Pancreas (tissue), 10 donors: ENCODE results near the gene VAV2. TPM values are rescaled to one million over a fixed set of nuclear protein-coding genes. Genes with fewer than 3 reads are reported as not detected.

ENCODE experiments used
- ATAC-seq, 4 donors: fragments of 200-7000 bp; cut with Tn5 transposase; one replicate each; pipeline versions ENCODE4 v1.8.0 to v1.9.1; 2020; ENCODE audit warnings: mild to moderate bottlenecking in 4 of 4, moderate library complexity in 4 of 4
- DNase-seq, 6 donors: peaks; one replicate each; pipeline ENCODE4 v3.0.0-alpha.2; 2020
- FAIRE-seq: peaks from 2 replicates; lab custom pipeline; 2012; peaks lifted over from hg19 to GRCh38; lab: Jason Lieb, UNC
- H3K27ac ChIP-seq, 4 donors: fragments of 200-600 bp; sonication (generic); 1 replicate in 3 of 4; 2 replicates in 1 of 4; pipeline versions ENCODE4 v1.5.0 to v1.8.0; 2020
- H3K27me3 ChIP-seq, 4 donors: fragments of 200-600 bp; one replicate each; pipeline ENCODE4 v1.8.0; 2021
- H3K36me3 ChIP-seq, 3 donors: fragments of 200-600 bp; sonication (generic) in 1 of 3; one replicate each; pipeline versions ENCODE4 v1.5.0 to v1.8.0; 2020 to 2021
- H3K4me1 ChIP-seq, 3 donors: fragments of 200-600 bp; one replicate each; pipeline ENCODE4 v1.8.0; 2021
- H3K4me3 ChIP-seq, 4 donors: fragments of 200-600 bp; sonication (generic) in 2 of 4; one replicate each; pipeline versions ENCODE4 v1.5.0 to v1.8.0; 2020 to 2021
- H3K9me3 ChIP-seq, 4 donors: fragments of 200-600 bp; one replicate each; pipeline ENCODE4 v1.8.0; 2021
- WGBS, 2 donors: extraction: QIAGEN DNeasy Blood & Tissue Kit; methylation state at CpG; one replicate each; pipeline ENCODE4 v1.1.7; 2013; 5-methylcytosine and 5-hydroxymethylcytosine counted together
- intact Hi-C, 3 donors: fragments of 100-400 bp; cut with DNase I; formaldehyde crosslinking; loops; one replicate each; pipeline versions ENCODE4 v1.11.1 to v1.14.2; 2022
- polyA plus RNA-seq, 2 donors: library from polyadenylated mRNA; stranded (reverse); fragments of 200-250 nt; gene quantifications; one replicate each; pipeline ENCODE4 v1.2.3, GENCODE V29; 2013
- total RNA-seq, 6 donors: library from RNA; stranded (reverse); fragmentation: NEBNext Ultra II Directional in 4 of 6; extraction: Animal tissue kit (Norgen Biotek cat#: 25700) in 4 of 6; gene quantifications; one replicate each; pipeline versions ENCODE4 v1.2.1 to v1.2.4, GENCODE V29; 2021 to 2023
- TF ChIP-seq, protein P1 (sequence below), 4 donors: fragments of 200-600 bp; sonication (generic) in 3 of 4; IDR thresholded peaks; one replicate each; pipeline versions ENCODE4 v1.5.0 to v1.8.0; 2021; ENCODE audit warnings: antibody characterized with exemption in 4 of 4
- donor health status: healthy with polysubstance abuse.
- donor health status: DM: no; HTN: no; CAD: no; lungs with moderate emphysema.
- donor health status: DM: no; HTN: no; CAD: no.
- donor health status: control.
- donor health status: control.
- donor health status: Bipolar disorder and iron deficiency.
- donor health status: DM: yes; HTN: yes; CAD: no.
- donor health status: DM: no; HTN: no; CAD: no.
- donor health status: DM: no; HTN: no; CAD: no.
- donor health status: DM: yes; HTN: yes; CAD: no.

The VAV2 gene
- total and polyA plus RNA-seq, 8 donors, result 20.5 to 41.0 (median 33.6) TPM

DNA sequence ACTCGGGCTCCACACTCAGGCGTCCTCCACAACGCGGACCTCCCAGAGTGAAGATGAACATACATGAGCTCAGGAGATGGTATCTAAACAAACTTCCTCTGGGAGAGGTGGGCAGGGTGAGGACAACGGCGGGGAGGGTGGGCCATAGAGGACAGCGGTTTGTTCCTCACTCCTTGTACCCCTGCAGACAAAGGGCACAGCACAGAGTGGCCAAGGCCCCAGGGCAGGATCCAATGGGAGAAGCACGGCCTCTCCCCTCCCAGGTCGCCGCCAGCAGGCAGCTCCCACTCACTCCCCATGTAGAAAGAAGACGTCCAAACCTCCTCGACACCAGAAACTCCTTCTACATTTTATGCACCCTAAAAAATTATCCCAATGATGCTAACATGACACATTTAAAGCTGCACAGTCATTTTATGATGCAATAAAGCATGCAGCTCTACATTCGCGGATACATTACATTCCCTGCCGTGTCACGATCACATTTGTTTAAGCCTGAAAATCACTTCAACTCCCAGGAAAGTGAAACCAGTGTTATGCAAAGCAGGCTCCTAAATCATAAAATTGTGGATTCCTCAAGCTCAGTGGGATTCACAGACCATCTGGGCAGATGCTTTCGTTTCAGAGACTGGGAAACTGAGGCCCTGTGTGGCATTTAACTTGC, 166.4 kb downstream of the VAV2 start:
- TF ChIP-seq, protein P1, sequence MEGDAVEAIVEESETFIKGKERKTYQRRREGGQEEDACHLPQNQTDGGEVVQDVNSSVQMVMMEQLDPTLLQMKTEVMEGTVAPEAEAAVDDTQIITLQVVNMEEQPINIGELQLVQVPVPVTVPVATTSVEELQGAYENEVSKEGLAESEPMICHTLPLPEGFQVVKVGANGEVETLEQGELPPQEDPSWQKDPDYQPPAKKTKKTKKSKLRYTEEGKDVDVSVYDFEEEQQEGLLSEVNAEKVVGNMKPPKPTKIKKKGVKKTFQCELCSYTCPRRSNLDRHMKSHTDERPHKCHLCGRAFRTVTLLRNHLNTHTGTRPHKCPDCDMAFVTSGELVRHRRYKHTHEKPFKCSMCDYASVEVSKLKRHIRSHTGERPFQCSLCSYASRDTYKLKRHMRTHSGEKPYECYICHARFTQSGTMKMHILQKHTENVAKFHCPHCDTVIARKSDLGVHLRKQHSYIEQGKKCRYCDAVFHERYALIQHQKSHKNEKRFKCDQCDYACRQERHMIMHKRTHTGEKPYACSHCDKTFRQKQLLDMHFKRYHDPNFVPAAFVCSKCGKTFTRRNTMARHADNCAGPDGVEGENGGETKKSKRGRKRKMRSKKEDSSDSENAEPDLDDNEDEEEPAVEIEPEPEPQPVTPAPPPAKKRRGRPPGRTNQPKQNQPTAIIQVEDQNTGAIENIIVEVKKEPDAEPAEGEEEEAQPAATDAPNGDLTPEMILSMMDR (IDR thresholded peaks at IDR 0.05), result no peak
- intact Hi-C loops, result no loop called here
- WGBS, 2 donors, result 82 to 86% methylated on average over 17 of the region's 17 CpGs
- no peaks in the 10 kb centered on the region for H3K4me1 ChIP-seq
- DNase-seq (no peak), FAIRE-seq (no peak), ATAC-seq (no peak)
- H3K27ac ChIP-seq, result no peak overlapping the region
- no peak overlapping the region for H3K4me3 ChIP-seq
- H3K27me3 ChIP-seq, result no peaks in the 10 kb centered on the region
- H3K9me3 ChIP-seq, result no peaks in the 10 kb centered on the region
- no peaks in the 10 kb centered on the region for H3K36me3 ChIP-seq

DNA sequence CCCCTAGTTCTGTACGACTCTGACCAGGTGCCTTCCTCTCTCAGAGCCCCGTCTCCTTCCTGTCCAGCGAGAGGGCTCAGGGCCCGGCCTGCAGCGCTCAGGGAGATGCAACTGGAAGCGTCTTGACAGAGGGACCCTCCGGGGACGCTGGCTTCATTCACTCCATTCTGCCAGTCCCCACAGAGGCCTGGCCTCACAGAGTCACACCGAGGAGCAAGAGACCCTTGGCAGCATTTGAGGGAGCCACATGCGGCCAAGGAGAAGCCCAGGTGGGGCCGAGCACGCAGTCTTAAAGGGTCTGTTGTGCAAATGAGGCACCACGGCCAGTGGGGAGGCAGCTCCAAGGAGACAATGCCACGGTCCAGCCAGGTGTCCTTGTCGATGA, 167.3 kb downstream of the VAV2 start:
- Histone ChIP-seq H3K4me3 (no peak overlapping the region), H3K4me1 (no peaks in the 10 kb centered on the region), H3K9me3 (no peaks in the 10 kb centered on the region), H3K36me3 (no peaks in the 10 kb centered on the region), H3K27me3 (no peaks in the 10 kb centered on the region), H3K27ac (no peak overlapping the region)
- TF ChIP-seq, protein P1 (IDR thresholded peaks at IDR 0.05), result no peak
- intact Hi-C loops, result no loop called here
- no peak for ATAC-seq
- FAIRE-seq, result no peak
- 78 to 87% methylated on average over 15 of the region's 15 CpGs for WGBS, 2 donors
- peak in 1 of 6 donors; percentile 44 for DNase-seq

DNA sequence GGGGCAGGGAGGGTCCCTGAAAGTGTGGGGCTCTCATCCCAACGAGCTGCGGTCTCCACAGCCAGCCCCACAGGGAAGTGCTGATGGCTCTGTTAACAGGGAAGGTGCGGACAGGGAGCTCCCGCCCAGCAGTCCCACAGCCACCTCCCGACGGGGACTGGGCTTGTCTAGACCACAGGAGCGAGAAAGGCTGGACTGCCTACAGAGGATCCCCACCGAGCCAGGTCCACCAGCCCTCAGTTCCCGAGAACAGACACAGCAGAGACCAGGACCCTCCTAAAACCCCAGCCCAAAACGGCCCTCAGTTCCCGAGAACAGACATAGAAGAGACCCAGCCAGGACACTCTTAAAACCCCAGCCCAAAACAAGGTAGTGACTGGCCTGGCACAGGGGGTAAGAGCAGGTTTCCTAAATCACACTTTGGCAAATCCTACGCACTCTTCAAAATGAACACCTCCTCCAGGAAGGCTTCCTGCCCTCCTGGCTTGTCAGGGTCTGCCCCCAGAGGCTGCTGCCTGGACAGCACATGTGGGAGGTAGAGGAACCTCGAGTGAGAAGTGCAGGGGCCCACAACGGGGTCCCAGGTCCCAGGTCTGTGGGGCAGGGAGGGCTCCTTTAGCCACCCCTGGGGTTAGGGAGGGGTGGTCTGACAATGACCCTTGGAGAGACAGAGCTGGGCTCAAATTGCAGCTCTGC, 167.9 kb downstream of the VAV2 start:
- DNase-seq (peak in 1 of 6 donors; percentile 60), ATAC-seq (no peak), FAIRE-seq (no peak)
- intact Hi-C loops, result no loop called here
- TF ChIP-seq, protein P1 (IDR thresholded peaks at IDR 0.05), result no peak
- H3K27me3 ChIP-seq, result no peaks in the 10 kb centered on the region
- H3K27ac ChIP-seq, result no peak overlapping the region
- WGBS, 2 donors, result 89 to 90% methylated on average over 14 of the region's 14 CpGs
- no peaks in the 10 kb centered on the region for H3K9me3 ChIP-seq
- no peaks in the 10 kb centered on the region for H3K4me1 ChIP-seq
- no peaks in the 10 kb centered on the region for H3K36me3 ChIP-seq
- H3K4me3 ChIP-seq, result no peak overlapping the region

DNA sequence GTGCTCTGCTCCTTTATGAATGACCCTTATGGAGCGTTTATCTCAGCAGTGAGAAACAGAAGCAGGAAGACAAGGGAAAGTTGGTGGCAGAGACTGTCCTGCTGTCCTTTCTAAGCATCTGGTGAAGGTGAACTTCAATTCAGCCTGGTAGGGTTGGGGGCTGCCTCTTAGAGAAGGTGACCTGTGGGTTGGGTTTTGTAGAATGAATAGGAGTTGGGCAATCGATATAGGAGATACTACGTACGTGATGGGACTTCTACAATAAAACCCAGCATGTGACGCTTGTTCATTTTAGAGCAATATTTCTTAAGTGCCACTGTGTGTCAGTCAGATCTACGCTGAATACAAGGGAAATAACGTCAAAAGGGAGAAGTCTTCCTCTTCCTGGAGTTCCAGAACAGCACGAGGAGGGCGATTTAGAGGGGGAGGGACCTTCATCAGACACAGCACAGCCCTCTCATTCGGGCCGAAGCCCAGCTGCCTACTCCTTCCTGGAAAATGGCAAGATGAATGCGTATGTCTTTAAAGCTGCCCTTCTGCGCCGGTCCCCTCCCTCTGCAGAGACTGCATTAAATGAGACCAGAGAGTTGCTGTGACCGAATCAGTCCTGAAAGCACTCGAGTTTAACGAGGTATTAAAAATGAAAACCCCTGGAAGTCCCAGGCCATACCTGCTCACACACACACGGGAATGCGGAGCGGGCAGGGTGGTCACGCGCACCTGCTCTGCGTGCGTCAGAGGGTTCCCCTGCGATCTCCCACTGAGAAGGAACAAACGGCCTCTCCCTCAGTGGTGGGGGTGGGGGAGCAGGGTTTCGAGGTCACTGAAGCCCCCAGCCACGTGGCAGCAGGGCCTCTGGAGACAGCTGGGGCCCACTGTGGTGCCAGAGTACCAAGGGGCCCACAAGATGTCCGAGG, 168.7 kb downstream of the VAV2 start:
- intact Hi-C loops, result no loop called here
- 87 to 90% methylated on average over 29 of the region's 29 CpGs for WGBS, 2 donors
- DNase-seq, result no peak
- H3K27ac ChIP-seq, result no peak overlapping the region
- no peak for ATAC-seq
- no peak for FAIRE-seq
- H3K27me3 ChIP-seq, result no peaks in the 10 kb centered on the region
- TF ChIP-seq, protein P1 (IDR thresholded peaks at IDR 0.05), result no peak
- H3K4me3 ChIP-seq, result no peak overlapping the region
- no peaks in the 10 kb centered on the region for H3K4me1 ChIP-seq
- no peaks in the 10 kb centered on the region for H3K9me3 ChIP-seq
- no peaks in the 10 kb centered on the region for H3K36me3 ChIP-seq
